T-helper 1 cell treated with Interleukin-12 subunit alpha and Interleukin-12 subunit beta and Interleukin-4 antibody, amounts not matched to agents 30 μg/mL and 1 μg/mL, for 36 hours (primary cell): Measurements from ENCODE around the gene ATP6V0A4.
"Not testable (repeated sequence)": the region's sequence is repeated elsewhere in the genome, so short reads cannot be mapped to it uniquely, and the experiment has no call there.

Source experiments
- H3K27ac Mint-ChIP-seq: one replicate; pipeline ENCODE4 v1.8.0; 2021; ENCODE audit warnings: mild to moderate bottlenecking, mixed read lengths
- H3K27me3 Mint-ChIP-seq: one replicate; pipeline ENCODE4 v1.8.0; 2021; ENCODE audit warnings: low read depth, mixed read lengths
- H3K36me3 Mint-ChIP-seq: one replicate; pipeline ENCODE4 v1.8.0; 2021; ENCODE audit warnings: low read depth, mixed read lengths
- H3K4me1 Mint-ChIP-seq: one replicate; pipeline ENCODE4 v1.8.0; 2021; ENCODE audit warnings: low read depth, mixed read lengths
- H3K4me3 Mint-ChIP-seq: one replicate; pipeline ENCODE4 v1.8.0; 2021; ENCODE audit warnings: mild to moderate bottlenecking, moderate library complexity, mixed read lengths
- H3K9me3 Mint-ChIP-seq: one replicate; pipeline ENCODE4 v1.8.0; 2021; ENCODE audit warnings: mixed read lengths

The ATP6V0A4 gene

GRCh38 chr7:138750901-138751464, 47.0 kb downstream of the ATP6V0A4 start:
- Mint-ChIP-seq H3K9me3 (no peaks in the 10 kb centered on the region), H3K4me3 (no peak overlapping the region), H3K27me3 (peaks cover 4% of the 10 kb centered on the region), H3K36me3 (peaks cover 5% of the 10 kb centered on the region), H3K27ac (peak overlapping the region; percentile 58), H3K4me1 (peaks cover 59% of the 10 kb centered on the region)

- no peaks in the 10 kb centered on the region for H3K9me3 Mint-ChIP-seq
- H3K27me3 Mint-ChIP-seq = peaks cover 4% of the 10 kb centered on the region
- H3K4me3 Mint-ChIP-seq = no peak overlapping the region
- peak overlapping the region; percentile 58 for H3K27ac Mint-ChIP-seq
- H3K36me3 Mint-ChIP-seq = peaks cover 5% of the 10 kb centered on the region
- H3K4me1 Mint-ChIP-seq = peaks cover 57% of the 10 kb centered on the region
These were observed 47.5 kb downstream of the ATP6V0A4 start for GRCh38 chr7:138750473-138750872.

DNA sequence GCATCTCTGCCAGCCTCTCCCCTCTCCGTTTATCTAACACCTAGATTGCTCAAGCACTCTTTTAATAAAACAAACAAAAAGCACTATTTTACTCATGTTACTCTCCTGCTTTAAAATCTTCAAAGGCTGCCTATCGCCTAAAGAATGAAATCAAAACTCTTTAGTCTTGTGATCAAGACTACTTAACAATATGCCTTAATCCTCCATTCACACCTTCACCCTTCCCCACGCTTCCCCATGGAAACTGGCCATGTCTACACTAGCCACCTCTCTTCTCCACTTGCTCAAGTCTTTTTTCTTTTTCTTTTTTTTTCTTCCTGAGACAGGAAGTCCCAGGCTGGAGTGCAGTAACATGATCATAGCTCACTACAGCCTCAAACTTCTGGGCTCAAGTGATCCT, 48.0 kb downstream of the ATP6V0A4 start:
- Mint-ChIP-seq H3K4me3 (no peak overlapping the region), H3K27me3 (peaks cover 4% of the 10 kb centered on the region), H3K4me1 (peaks cover 61% of the 10 kb centered on the region), H3K27ac (peak overlapping the region; percentile 37), H3K9me3 (no peaks in the 10 kb centered on the region), H3K36me3 (peaks cover 5% of the 10 kb centered on the region)

DNA sequence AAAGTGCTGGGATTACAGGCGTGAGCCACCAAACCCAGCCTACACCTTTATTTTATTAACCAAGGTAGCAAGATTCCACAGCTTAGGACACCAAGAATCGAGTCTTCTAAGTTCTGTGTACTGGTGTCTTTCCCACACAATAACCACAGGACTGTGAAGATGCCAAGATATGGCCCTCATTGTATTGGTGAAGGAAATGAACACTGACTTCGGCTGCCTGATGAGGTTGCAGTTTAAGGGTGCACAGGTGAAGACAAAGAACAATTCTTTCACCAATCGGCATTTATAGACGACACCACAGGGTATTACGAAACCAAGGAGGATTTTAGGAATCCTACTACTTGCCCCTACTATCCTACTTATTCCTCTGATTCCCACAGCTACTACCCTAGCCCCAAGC, 49.3 kb downstream of the ATP6V0A4 start:
- Mint-ChIP-seq H3K4me3 (no peak overlapping the region), H3K27me3 (peaks cover 4% of the 10 kb centered on the region)

GRCh38 chr7:138746073-138746472, 51.9 kb downstream of the ATP6V0A4 start:
- no peaks in the 10 kb centered on the region for H3K36me3 Mint-ChIP-seq
- no peaks in the 10 kb centered on the region for H3K9me3 Mint-ChIP-seq
- H3K4me1 Mint-ChIP-seq = peaks cover 41% of the 10 kb centered on the region
- peak overlapping the region; percentile 67 for H3K27ac Mint-ChIP-seq
- peaks cover 4% of the 10 kb centered on the region for H3K27me3 Mint-ChIP-seq
- no peak overlapping the region for H3K4me3 Mint-ChIP-seq

More for the DNA sequence above, 49.3 kb downstream of the ATP6V0A4 start:
- Mint-ChIP-seq H3K9me3 (no peaks in the 10 kb centered on the region), H3K36me3 (peaks cover 2% of the 10 kb centered on the region), H3K27ac (peak overlapping the region; percentile 46), H3K4me1 (peaks cover 62% of the 10 kb centered on the region)

- H3K9me3 Mint-ChIP-seq = no peaks in the 10 kb centered on the region
- H3K4me3 Mint-ChIP-seq = no peak overlapping the region
- peak overlapping the region; percentile 20 for H3K27ac Mint-ChIP-seq
- H3K36me3 Mint-ChIP-seq = no peaks in the 10 kb centered on the region
- peaks cover 33% of the 10 kb centered on the region for H3K4me1 Mint-ChIP-seq
- H3K27me3 Mint-ChIP-seq = peaks cover 4% of the 10 kb centered on the region
These were observed 52.8 kb downstream of the ATP6V0A4 start for GRCh38 chr7:138745189-138745588.

- H3K36me3 Mint-ChIP-seq = no peaks in the 10 kb centered on the region
- H3K27me3 Mint-ChIP-seq = no peaks in the 10 kb centered on the region
- peaks cover 22% of the 10 kb centered on the region for H3K4me1 Mint-ChIP-seq
- peaks cover 5% of the 10 kb centered on the region for H3K9me3 Mint-ChIP-seq
- H3K27ac Mint-ChIP-seq = no peak overlapping the region
- no peak overlapping the region for H3K4me3 Mint-ChIP-seq
These were observed 56.6 kb downstream of the ATP6V0A4 start for GRCh38 chr7:138741453-138741735.

GRCh38 chr7:138739859-138740258, 58.1 kb downstream of the ATP6V0A4 start:
- Mint-ChIP-seq H3K36me3 (no peaks in the 10 kb centered on the region), H3K4me3 (no peak overlapping the region), H3K27ac (no peak overlapping the region), H3K4me1 (peaks cover 13% of the 10 kb centered on the region), H3K27me3 (no peaks in the 10 kb centered on the region), H3K9me3 (peaks cover 5% of the 10 kb centered on the region)

DNA sequence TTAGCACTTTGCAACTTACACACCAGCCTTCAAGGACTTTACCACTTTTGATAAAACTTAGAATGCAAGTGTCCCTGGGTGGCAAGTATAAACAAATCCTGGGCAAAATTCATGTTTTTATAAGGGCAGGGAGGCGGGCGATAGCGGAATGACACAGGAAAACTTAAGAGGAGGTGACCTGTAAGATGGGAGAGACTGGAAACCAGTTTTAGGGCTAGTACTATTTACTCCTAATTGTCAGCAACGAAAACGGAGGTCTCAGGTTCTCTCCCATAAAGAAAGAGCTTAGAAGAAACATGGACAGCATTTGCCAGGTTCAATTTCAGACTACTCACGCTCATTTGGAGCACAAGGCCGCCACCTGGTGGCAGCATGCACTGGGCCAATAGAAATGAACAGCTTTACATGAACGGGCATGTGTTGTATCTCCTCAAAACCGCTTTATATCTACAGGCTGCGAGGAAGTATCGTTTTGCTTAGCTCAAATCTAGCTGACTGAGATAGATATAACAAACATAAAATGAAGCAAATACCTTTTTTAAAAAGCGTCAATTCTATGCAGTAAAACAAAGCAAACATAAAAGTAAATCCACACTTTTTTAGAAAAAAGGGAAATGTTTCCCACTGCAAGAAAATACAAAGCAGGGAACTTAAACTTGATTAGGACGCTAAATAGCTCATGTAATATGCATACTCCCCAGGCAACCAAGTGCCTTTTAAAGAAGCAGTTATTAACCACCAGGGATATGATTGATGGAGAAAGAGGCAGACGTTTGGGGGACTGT, 59.3 kb downstream of the ATP6V0A4 start:
- H3K36me3 Mint-ChIP-seq = no peaks in the 10 kb centered on the region
- no peak overlapping the region for H3K27ac Mint-ChIP-seq
- H3K27me3 Mint-ChIP-seq = no peaks in the 10 kb centered on the region

DNA sequence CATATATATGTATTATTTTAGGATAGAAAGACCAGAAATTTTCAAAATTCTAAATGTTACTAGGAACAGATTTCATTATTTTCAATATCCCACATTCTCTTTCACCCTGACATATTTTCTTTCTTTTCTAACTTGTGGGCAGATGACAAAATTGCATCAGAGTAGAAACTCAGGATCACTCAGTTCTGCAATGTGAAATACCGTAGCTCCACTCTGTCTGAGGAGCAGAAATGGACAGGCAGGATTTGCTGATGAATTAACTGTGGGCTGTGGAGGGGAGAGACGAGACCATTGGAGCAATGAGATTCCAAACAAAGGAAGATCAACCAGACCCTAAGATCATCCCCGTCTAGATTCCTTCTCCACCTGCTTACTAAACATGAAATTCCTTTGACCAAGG, 59.9 kb downstream of the ATP6V0A4 start:
- Mint-ChIP-seq H3K36me3 (no peaks in the 10 kb centered on the region), H3K9me3 (peaks cover 9% of the 10 kb centered on the region), H3K27ac (no peak overlapping the region), H3K4me1 (peaks cover 10% of the 10 kb centered on the region), H3K4me3 (no peak overlapping the region), H3K27me3 (no peaks in the 10 kb centered on the region)

More for the DNA sequence above, 59.3 kb downstream of the ATP6V0A4 start:
- no peak overlapping the region for H3K4me3 Mint-ChIP-seq
- H3K4me1 Mint-ChIP-seq = peaks cover 10% of the 10 kb centered on the region
- H3K9me3 Mint-ChIP-seq = peaks cover 9% of the 10 kb centered on the region

DNA sequence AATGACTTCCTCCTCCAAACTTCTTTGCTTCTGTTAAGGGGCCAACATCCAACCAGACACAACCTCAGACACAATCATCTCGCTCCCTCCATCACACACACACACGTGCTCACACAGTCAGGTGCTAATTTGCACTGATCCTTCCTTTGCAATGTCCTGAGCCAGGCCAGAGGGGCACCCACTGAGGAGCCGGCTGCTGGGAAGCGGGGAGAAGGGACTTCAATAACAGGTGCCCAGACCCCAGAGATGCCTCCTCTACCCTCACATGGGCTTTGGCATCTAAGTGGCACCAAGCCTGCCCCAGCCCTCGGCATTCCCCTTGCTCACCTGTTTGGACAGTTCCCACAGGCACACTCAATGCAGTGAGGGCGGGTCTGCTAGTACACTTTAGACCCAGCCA, 62.6 kb downstream of the ATP6V0A4 start:
- no peak overlapping the region for H3K4me3 Mint-ChIP-seq
- peaks cover 10% of the 10 kb centered on the region for H3K4me1 Mint-ChIP-seq
- no peaks in the 10 kb centered on the region for H3K36me3 Mint-ChIP-seq
- H3K9me3 Mint-ChIP-seq = peaks cover 9% of the 10 kb centered on the region
- no peaks in the 10 kb centered on the region for H3K27me3 Mint-ChIP-seq
- no peak overlapping the region for H3K27ac Mint-ChIP-seq

DNA sequence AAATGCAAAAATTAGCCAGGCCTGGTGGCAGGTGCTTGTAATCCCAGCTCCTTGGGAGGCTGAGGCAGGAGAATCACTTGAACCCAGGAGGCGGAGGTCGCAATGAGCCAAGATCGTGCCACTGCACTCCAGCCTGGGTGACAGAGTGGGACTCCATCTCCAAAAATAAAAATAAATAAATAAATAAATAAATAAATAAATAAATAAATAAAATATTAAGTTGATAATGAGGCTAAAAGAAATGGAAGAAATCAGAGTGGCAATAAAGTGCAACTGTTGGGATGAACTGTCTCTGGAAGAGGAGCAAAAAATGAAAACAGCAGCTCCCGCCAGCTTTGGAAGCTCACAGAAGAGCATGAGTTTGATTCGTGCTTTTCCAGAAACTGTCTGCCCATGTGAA, 66.3 kb downstream of the ATP6V0A4 start:
- not testable (repeated sequence) for H3K4me1 Mint-ChIP-seq, H3K27me3 Mint-ChIP-seq, H3K4me3 Mint-ChIP-seq, H3K36me3 Mint-ChIP-seq, H3K27ac Mint-ChIP-seq, H3K9me3 Mint-ChIP-seq

GRCh38 chr7:138729444-138729843, 68.6 kb downstream of the ATP6V0A4 start:
- Mint-ChIP-seq H3K36me3 (no peaks in the 10 kb centered on the region), H3K27me3 (no peaks in the 10 kb centered on the region), H3K4me3 (no peak overlapping the region), H3K9me3 (peaks cover 4% of the 10 kb centered on the region), H3K4me1 (no peaks in the 10 kb centered on the region), H3K27ac (no peak overlapping the region)

- no peaks in the 10 kb centered on the region for H3K9me3 Mint-ChIP-seq
- no peak overlapping the region for H3K4me3 Mint-ChIP-seq
- no peaks in the 10 kb centered on the region for H3K36me3 Mint-ChIP-seq
- no peaks in the 10 kb centered on the region for H3K27me3 Mint-ChIP-seq
- no peaks in the 10 kb centered on the region for H3K4me1 Mint-ChIP-seq
- H3K27ac Mint-ChIP-seq = no peak overlapping the region
These were observed 70.5 kb downstream of the ATP6V0A4 start for GRCh38 chr7:138727336-138728099.

- H3K4me3 Mint-ChIP-seq = no peak overlapping the region
- no peaks in the 10 kb centered on the region for H3K27me3 Mint-ChIP-seq
- no peaks in the 10 kb centered on the region for H3K9me3 Mint-ChIP-seq
- no peak overlapping the region for H3K27ac Mint-ChIP-seq
- H3K4me1 Mint-ChIP-seq = no peaks in the 10 kb centered on the region
- H3K36me3 Mint-ChIP-seq = no peaks in the 10 kb centered on the region
These were observed 71.7 kb downstream of the ATP6V0A4 start for GRCh38 chr7:138726288-138726687.
